GM19099 (cell line): ENCODE measurements around the gene IFT43.

ENCODE experiments used
- POLR2A ChIP-seq: IDR thresholded peaks from 3 replicates; pipeline ENCODE4 v1.6.1; 2011; ENCODE audit warnings: low read depth; ENCODE audit not compliant: insufficient read length; ENCODE audit errors: extremely low read depth

The IFT43 gene

DNA sequence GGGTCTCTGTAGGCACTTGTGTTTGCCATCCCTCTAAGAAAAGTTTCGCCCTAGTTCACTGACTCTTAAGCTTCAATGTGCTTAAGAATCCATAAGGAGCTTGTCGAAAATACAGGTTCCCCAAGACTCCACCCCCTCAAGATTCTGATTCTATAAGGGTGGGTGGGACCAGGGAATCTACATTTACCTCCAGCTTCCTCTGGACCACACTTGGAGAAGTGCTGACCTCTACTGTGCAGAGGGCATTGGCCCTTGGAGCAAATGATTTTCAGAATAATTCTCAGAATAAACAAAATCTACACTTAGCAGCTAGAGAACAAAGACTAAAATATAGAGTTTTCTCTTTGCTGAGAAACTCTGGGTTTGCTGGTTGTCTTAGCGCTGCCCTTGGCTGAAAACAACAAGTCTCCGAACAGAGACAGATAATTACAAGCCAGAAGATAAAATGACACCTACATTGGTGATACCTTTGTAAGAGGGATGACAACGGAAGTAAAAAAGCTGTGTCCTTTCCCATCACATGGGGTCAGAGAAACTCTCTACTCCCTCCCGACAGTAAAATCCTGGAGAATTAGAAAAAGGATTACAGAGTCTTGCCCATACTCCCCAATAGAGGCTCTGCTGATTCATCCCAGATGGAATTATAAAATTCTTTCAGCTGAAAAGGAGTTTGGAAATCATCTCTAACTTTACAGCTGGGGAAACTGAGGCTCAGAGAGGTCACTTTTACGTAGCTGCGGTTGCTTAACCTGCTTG is 8.6 kb upstream of the IFT43 start:
- TF ChIP-seq POLR2A, result no peak

- no peak for TF ChIP-seq POLR2A
Measured at GRCh38 chr14:75977582-75977943, 8.0 kb upstream of the IFT43 start.

DNA sequence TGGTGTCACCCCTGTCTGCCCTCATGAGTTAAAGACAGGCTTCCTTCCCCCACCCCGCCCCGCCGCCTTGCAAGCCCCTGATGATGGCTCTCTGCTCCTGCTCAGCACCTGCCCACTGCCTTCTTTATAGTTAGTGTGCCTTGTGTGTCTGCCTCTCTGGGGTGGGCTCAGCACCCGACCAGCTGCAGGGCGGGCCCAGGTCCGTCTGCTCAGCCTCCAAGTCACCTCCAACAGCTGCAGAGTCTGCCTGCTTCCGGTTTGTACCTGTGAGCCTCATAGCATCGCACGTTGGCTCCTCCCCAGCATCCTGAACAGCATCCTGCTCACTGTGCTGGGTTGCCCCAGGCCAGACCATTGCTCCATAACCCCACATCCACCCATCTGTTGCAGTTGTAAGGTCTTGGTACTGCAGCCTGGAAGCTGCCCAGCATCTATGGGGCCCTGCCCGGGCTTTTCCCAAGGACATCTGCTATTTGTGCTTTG is 7.3 kb upstream of the IFT43 start:
- TF ChIP-seq POLR2A, result peak; percentile 34

DNA sequence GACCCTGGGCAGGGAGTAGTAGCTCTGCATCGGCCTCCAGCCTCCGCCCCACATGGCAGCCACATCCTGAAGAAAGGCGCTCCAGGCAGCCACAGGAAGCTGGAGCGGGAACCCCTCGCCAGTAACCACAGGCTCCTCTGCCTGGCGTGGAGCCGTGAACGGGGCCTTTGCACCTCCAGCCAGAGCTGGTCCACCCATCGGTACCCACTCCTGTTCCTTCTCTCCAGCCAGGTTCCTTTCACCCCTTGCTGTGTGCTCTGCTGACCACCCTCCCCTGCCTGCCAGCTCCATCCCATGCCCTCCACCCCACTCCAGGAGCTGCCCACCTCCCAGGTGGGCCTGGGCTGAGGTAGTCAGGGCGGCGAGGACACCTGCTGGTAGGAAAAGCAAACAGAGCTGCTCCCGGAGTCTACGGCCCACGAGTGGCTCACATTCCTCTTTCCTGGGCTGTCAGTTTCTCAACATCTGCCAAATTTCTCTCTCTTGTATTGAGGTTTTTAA is 6.4 kb upstream of the IFT43 start:
- no peak for TF ChIP-seq POLR2A

DNA sequence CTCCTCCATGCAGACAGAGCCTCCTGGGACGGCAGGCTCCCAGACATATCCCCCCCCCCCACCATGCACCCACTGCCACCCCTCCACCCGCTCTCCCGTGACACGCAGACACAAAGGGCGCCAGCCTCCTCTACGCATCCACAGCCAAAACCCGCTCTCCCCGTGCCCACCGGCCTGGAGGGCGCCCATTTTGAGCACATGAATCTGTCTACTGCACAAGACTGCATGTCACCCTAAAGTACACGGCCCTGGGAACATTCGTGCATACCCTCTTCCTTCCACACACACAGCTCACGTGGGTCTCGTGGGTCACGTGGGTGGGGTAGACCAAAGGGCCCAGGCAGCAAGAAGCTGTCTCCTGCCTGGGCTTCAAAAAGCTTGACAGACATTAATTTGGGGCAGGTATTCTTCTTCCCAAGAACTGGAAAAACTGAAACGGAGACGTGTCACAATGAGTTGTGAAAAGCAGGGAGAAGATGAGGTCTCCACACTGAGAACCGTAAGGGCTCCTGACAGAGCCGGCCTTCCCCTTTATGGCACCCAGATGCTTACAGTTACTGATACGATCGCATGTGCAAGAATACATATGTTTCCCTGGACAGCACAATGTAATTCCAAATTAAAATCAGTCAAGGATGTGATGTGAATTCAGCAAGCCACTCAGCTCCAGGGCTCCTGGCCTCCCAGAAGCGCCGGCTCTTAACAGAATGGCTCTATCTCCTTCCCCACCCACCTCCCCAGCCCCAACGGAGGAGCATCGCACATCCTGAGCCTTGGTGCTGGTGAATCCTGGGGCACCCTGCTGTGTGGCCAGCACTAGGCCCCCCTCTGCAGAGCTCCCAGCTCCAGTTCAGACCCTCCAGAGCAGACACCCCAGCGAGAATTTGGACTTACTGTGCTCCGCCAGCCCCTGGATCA is 5.7 kb upstream of the IFT43 start:
- no peak for TF ChIP-seq POLR2A

DNA sequence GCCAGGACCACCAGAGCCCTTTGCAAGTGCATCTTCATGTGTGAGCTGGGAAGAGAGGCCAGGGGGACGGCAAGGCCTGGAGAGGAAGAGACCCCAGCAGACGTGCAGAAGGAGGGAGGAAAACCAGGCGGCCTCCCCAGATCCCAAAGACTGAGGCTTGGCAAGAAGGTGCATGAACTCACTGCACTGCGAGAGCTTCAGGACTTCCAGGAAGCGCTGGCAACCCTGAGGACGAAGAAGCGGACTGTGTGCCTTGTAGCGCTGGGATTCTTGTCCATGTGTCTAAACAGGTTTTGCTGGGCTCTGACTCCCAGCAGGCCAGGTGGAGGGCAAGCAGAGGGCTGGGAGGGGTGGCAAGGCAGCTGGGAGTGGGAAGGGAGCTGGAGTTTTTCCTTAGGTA is 4.7 kb upstream of the IFT43 start:
- no peak for TF ChIP-seq POLR2A

GRCh38 chr14:75981426-75982265 is 3.9 kb upstream of the IFT43 start, which contains the start of gene TGFB3:
TSS of gene TGFB3 (minus strand) at chr14:75981995. CDS start at chr14:75980893, 1,102 bp downstream.
- TF ChIP-seq POLR2A, result no peak

DNA sequence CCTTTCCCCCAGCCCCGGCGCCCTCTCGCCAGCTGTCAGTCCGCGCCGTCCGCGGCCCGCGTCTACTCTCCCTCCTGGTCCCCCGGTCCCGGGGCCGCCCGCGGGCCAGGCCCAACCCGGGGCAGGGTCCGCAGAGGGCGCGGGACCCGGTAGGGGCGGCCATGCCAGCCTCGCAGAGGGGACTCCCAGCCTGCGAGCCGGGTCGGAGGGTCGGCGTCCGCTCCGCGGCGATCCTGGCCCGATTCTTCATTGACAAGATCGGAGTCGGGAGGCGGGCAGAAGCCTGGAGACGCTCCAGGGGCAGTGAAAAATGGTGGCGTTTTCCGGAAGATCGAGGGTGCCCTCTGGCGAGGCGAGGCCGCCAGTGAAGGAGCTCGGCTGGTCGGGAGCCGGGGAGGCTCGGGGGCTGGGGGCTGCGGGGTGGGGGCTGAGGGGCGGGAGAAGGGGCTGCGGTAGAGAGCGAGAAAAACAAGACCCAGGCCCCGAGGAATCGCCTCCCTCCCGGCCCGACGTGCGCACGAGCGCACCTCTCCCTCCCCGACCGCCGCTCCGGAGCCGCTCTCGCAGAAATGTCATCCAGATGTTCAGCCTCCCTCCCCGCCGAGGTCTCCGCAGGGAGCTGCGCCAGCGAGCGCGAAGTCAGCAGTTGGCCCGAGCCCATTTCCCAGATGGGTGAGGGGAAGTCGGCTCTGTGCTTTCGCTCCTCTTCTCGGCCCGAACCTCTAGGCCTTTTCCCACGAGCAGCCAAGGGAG is 3.1 kb upstream of the IFT43 start:
- TF ChIP-seq POLR2A, result no peak

DNA sequence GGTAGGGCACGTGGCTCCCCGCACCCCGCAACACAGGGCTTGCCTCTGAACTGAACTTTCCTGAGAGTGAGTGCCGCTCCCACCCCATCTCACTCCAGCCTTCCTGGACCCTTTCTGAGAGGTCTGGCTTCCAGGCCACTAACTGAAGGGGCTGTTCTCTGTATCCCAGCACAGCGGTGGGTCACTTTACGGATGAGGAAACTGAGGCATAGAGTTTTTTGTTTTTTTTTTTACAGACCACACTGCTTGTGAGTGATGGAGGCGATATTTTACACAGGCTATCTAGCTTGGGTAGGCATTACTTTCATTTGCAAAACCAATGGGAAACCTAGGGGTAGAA is 2.6 kb upstream of the IFT43 start:
- TF ChIP-seq POLR2A, result no peak

DNA sequence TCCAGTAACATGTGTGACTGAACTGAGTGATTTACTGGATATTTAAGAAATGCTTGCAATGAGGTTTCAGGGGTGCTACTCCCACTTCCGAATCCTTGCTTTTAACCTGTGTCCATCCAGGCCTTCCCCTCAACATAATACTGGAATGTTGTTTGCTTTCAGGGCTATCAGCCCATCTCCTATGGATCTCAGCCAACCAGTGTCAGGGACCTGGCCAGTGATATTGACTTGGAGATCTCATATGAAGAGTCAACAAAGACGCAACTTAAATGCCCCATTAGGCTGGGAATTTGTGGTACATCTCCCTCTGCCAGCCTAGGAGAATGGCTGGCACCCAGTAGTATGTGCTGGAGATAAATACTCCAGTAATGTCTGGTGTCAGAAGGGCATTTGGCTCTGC is 889 bp upstream of the IFT43 start:
- no peak for TF ChIP-seq POLR2A

- no peak for TF ChIP-seq POLR2A
Measured at GRCh38 chr14:75986439-75986765, 839 bp downstream of the IFT43 start.

GRCh38 chr14:75987201-75987970 is 1.8 kb downstream of the IFT43 start:
- TF ChIP-seq POLR2A, result no peak

DNA sequence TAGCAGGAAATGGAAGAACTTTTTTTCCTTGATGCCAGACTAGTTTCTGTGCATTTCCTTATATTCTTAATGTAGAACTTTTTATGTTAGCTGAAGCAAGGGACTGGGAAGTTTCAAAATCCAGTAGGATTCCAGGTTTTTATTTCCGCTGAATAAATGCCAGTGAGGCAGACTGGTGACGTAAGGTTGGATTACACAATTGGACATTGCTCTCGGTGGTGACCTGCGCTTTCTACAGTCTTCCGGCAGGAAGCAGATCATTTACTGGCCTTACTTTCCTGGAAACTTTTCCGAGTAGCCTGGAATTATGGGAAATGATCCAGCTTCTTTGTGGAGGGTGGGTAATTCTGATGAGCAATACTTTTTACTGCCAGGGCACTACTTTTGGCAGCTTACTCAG is 3.6 kb downstream of the IFT43 start:
- no peak for TF ChIP-seq POLR2A

GRCh38 chr14:75990297-75990696 is 4.7 kb downstream of the IFT43 start:
- no peak for TF ChIP-seq POLR2A

GRCh38 chr14:75991753-75992152 is 6.2 kb downstream of the IFT43 start:
- TF ChIP-seq POLR2A, result no peak
